Peyer's patch (tissue), 4 donors: Measurements from ENCODE around the gene TRIM47.

Experiments
- POLR2A ChIP-seq, 2 donors: fragments of 450-650 bp; IDR thresholded peaks; one replicate each; pipeline ENCODE4 v1.5.1; 2017; ENCODE audit warnings: antibody characterized with exemption in 2 of 2, mild to moderate bottlenecking in 2 of 2, moderate library complexity in 2 of 2
- TF ChIP-seq, protein P1 (sequence below), 6 experiments: fragments of 450-650 bp in 4 of 6; fragments of 200-600 bp in 2 of 6; sonication (generic) in 1 of 6; IDR thresholded peaks; one replicate each; pipeline ENCODE4 v1.5.1; 2017 to 2019; ENCODE audit warnings: antibody characterized with exemption in 6 of 6, mild to moderate bottlenecking in 3 of 6, moderate library complexity in 1 of 6

DNA sequence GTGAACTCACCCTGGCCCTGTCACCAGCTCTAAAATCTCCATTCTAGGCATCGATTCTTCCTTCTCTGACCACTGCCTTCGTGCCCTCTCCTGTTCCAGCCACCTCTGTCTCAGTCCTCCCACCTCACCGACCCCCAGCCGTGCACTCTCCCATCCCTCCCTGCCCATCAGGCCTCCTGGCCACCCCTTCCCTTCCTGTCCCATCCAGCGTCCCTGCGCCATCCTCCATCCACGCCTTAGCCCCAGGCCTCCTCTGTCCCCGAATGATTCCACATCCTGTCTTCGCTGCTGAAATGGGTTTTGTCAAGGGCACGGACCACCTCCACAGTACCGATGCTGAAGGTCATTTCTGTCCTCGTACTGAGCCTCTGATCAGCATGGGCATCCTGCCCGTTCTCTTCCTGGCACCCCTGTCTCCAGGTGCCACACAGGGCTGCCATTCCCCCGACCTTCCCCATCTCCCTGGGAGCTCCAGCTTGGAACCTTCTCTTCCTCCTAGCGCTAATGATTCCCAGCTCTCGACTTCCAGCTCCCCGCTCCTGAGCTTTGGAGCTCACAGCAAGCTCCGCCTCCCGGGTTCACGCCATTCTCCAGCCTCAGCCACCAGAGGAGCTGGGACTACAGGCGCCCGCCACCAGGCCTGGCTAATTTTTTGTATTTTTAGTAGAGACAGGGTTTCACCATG lies 15.8 kb upstream of the TRIM47 start:
- TF ChIP-seq, protein P1, sequence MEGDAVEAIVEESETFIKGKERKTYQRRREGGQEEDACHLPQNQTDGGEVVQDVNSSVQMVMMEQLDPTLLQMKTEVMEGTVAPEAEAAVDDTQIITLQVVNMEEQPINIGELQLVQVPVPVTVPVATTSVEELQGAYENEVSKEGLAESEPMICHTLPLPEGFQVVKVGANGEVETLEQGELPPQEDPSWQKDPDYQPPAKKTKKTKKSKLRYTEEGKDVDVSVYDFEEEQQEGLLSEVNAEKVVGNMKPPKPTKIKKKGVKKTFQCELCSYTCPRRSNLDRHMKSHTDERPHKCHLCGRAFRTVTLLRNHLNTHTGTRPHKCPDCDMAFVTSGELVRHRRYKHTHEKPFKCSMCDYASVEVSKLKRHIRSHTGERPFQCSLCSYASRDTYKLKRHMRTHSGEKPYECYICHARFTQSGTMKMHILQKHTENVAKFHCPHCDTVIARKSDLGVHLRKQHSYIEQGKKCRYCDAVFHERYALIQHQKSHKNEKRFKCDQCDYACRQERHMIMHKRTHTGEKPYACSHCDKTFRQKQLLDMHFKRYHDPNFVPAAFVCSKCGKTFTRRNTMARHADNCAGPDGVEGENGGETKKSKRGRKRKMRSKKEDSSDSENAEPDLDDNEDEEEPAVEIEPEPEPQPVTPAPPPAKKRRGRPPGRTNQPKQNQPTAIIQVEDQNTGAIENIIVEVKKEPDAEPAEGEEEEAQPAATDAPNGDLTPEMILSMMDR (IDR thresholded peaks at IDR 0.05) = no peak
- TF ChIP-seq POLR2A (IDR thresholded peaks at IDR 0.05) = no peak
